WI38 (cell line): ENCODE results near the gene PDE4B.

Source experiments
- H3K4me3 ChIP-seq: 2 replicates; pipeline ENCODE4 v1.5.1; 2011; ENCODE audit warnings: low read depth, mild to moderate bottlenecking, control low read depth, low read length
- TF ChIP-seq, protein P1 (sequence below): IDR thresholded peaks from 2 replicates; pipeline ENCODE4 v1.5.1; 2012; ENCODE audit warnings: low read depth, mild to moderate bottlenecking, control low read depth, low read length

The PDE4B gene

DNA sequence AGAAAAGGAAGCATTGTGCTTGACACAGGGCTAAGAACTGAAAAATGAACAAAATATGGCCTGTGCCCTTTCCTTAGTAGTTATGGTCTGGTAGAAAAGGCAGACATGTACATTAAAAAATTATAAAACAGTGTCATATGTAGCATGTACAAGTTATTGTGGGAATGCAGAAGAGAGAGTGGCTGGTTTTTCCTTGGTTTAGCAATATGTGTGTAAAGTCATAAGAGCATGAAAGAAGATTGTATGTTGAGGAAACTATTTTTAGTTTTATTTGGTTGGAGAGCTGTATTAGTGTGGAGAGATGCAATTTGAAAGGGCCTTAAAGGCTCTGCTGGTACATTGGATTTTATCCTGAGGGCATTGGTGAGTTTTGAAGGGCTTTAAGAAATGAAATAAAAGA, 145.8 kb downstream of the PDE4B start:
- TF ChIP-seq, protein P1, sequence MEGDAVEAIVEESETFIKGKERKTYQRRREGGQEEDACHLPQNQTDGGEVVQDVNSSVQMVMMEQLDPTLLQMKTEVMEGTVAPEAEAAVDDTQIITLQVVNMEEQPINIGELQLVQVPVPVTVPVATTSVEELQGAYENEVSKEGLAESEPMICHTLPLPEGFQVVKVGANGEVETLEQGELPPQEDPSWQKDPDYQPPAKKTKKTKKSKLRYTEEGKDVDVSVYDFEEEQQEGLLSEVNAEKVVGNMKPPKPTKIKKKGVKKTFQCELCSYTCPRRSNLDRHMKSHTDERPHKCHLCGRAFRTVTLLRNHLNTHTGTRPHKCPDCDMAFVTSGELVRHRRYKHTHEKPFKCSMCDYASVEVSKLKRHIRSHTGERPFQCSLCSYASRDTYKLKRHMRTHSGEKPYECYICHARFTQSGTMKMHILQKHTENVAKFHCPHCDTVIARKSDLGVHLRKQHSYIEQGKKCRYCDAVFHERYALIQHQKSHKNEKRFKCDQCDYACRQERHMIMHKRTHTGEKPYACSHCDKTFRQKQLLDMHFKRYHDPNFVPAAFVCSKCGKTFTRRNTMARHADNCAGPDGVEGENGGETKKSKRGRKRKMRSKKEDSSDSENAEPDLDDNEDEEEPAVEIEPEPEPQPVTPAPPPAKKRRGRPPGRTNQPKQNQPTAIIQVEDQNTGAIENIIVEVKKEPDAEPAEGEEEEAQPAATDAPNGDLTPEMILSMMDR: no peak
- H3K4me3 ChIP-seq: no peak overlapping the region

DNA sequence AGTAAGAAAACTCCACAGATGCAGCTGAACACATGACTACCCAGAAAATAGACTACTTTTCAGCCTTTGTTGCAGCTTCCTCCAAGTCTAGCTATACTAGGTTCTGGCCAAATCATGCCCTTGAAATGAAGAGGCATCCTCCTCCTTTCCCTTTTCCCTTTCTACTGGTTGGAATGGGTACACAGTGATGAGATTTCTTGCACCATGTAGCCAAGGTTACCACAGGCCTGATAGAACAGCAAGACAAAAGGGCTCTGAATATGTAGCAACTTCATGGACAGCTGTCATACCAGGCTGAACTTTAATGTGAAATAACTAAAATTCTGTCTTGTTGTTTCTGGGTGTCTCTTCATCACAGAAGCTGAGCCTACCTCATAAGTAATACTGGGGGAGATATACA, 146.5 kb downstream of the PDE4B start:
- TF ChIP-seq, protein P1: no peak
- H3K4me3 ChIP-seq: no peak overlapping the region

DNA sequence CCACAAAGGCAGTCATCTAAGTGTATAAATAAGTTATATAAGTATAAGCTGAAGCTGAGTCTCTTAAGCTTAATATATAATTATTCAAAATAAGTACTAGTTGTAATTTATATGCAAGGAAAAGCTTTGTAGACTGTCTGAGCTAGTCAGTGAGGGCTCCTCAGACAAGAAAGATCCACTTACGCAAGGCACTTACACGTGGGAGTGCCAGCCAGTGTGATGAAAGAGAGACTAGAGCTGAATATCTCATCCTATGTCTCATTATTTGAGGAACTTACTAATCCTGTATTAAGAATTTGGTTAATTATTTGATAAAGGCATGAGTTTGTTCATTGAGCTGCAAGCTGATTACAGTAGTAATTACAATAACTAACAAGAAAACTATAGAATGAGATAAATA, 146.9 kb downstream of the PDE4B start:
- no peak overlapping the region for H3K4me3 ChIP-seq
- TF ChIP-seq, protein P1: no peak

DNA sequence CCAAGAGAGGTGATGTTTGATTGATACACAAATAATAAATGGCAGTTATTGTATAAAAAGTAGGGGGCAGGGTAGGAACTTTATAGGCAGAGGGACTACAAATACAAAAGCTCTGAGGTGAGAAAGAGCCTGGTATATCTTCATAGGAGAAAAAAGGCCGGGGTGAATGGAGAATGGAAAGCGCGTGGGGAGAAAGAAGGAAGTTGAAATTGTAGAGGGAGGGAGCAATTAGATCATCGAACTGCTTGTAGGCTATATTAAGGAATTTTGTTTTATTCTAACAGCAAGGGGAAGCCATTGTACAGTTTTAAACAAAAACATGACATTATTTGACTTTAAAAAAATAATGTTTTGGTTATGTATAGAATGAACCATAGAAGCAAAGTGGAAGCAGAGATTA, 147.4 kb downstream of the PDE4B start:
- TF ChIP-seq, protein P1: no peak
- H3K4me3 ChIP-seq: no peak overlapping the region

DNA sequence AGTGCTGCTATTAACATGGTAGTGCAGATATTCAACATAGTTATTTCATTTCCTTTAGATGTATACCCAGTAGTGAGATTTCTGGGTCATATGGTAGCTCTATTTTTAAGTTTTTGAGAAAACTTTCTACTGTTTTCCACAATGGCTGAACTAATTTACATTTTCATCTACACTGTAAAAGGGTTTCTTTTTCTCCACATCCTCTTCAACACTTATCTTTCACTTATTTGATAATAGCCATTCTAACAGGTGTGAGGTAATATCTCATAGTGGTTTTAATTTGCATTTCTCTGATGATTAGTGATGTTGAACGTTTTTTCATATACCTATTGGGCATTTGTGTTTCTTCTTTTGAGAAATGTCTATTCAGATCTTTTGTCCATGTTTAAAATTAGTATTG, 149.8 kb downstream of the PDE4B start:
- TF ChIP-seq, protein P1: no peak
- H3K4me3 ChIP-seq: no peak overlapping the region

DNA sequence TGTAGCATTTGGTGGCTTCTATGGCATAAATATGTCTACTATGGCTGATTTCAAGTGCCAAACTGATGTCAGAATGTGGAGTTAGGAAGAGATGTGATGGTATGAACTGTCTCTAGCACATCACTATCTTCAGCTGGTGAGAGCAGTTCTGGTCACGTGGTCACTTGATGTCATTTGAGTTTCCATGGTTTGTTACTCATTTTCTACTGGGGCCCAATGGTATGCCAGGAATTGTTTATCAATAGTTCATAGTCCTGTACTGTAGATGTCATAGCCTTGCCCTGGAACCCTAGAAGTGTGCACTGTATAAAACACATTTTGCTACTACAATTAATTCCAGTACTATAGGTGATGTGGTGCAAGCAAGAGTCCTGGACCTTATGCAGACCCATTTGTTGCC, 153.7 kb downstream of the PDE4B start:
- TF ChIP-seq, protein P1: no peak
- no peak overlapping the region for H3K4me3 ChIP-seq

DNA sequence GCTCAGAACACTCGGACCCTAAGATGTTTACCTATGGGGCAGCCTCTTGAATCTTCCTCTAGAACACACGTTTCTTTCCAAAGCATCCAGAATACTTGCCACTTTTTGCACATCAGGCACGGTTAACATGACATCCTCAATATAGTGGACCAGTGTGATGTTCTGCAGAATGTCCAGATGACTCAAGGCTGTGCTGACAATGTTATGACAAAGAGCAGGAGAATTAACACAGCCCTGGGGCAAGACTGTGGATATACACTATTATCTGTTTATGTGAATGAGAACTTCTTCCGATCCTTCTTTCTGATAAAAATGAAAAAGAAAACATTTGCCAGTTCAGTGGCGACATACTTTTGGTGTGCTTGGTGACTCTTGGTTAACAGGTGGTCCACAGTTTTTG, 154.3 kb downstream of the PDE4B start:
- TF ChIP-seq, protein P1: no peak
- no peak overlapping the region for H3K4me3 ChIP-seq
